Mucosa of descending colon (tissue), 3 donors: Measurements from ENCODE around the gene C11orf65. TPM values are rescaled to one million over a fixed set of nuclear protein-coding genes. Genes with fewer than 3 reads are reported as not detected.
"Not testable (repeated sequence)": the region's sequence is repeated elsewhere in the genome, so short reads cannot be mapped to it uniquely, and the experiment has no call there.

ENCODE experiments used
- ATAC-seq: fragments of 200-7000 bp; cut with Tn5 transposase; one replicate; pipeline ENCODE4 v1.9.1; 2020; ENCODE audit warnings: mild to moderate bottlenecking, moderate library complexity
- DNase-seq, 3 donors: peaks; one replicate each; pipeline ENCODE4 v3.0.0-alpha.2; 2020
- H3K36me3 ChIP-seq: fragments of 200-600 bp; one replicate; pipeline ENCODE4 v1.8.0; 2021; ENCODE audit warnings: low read depth, mild to moderate bottlenecking
- H3K4me1 ChIP-seq: fragments of 200-600 bp; one replicate; pipeline ENCODE4 v1.8.0; 2021; ENCODE audit warnings: low read depth, mild to moderate bottlenecking
- H3K4me3 ChIP-seq: fragments of 200-600 bp; one replicate; pipeline ENCODE4 v1.8.0; 2021; ENCODE audit warnings: mild to moderate bottlenecking
- H3K9me3 ChIP-seq: fragments of 200-600 bp; one replicate; pipeline ENCODE4 v1.8.0; 2021; ENCODE audit warnings: mild to moderate bottlenecking
- CTCF ChIP-seq: fragments of 200-600 bp; IDR thresholded peaks from one replicate; pipeline ENCODE4 v1.8.0; 2022; ENCODE audit warnings: antibody characterized with exemption, mild to moderate bottlenecking
- intact Hi-C, 2 donors: fragments of 100-400 bp; cut with DNase I in 1 of 2; cut with micrococcal nuclease in 1 of 2; formaldehyde crosslinking; loops; one replicate each; pipeline versions ENCODE4 v1.11.0 to v1.11.1; 2022; cut with DNase I, micrococcal nuclease
- total RNA-seq, 3 donors: library from RNA; stranded (reverse); fragmentation: NEBNext Ultra II Directional in 2 of 3; extraction: Animal tissue kit (Norgen Biotek cat#: 25700) in 2 of 3; gene quantifications; one replicate each; pipeline versions ENCODE4 v1.2.1 to v1.2.4, GENCODE V29; 2021 to 2023
- donor health status: DM: no; HTN: no; CAD: no; lungs with moderate emphysema.
- donor health status: DM: no; HTN: no; CAD: no.
- donor health status: DM: no; HTN: yes; CAD: no.

The C11orf65 gene
- total RNA-seq, 3 donors from 2014 or later, result 0.31 to 1.3 (median 0.35) TPM

- ATAC-seq (no peak), DNase-seq (no peak)
- H3K4me1 ChIP-seq, result no peaks in the 10 kb centered on the region
- no peak overlapping the region for H3K4me3 ChIP-seq
- no peaks in the 10 kb centered on the region for H3K36me3 ChIP-seq
- TF ChIP-seq CTCF, result no peak
- H3K9me3 ChIP-seq, result no peaks in the 10 kb centered on the region
- intact Hi-C loops, result no loop called here
Measured at GRCh38 chr11:108403052-108403451, 64.3 kb downstream of the C11orf65 start.

- no peaks in the 10 kb centered on the region for H3K9me3 ChIP-seq
- no peak for TF ChIP-seq CTCF
- H3K4me1 ChIP-seq, result no peaks in the 10 kb centered on the region
- DNase-seq (no peak), ATAC-seq (no peak)
- no peaks in the 10 kb centered on the region for H3K36me3 ChIP-seq
- H3K4me3 ChIP-seq, result no peak overlapping the region
- intact Hi-C loops, result no loop called here
Measured at GRCh38 chr11:108402241-108402640, 65.1 kb downstream of the C11orf65 start.

GRCh38 chr11:108398439-108398838 lies 68.9 kb downstream of the C11orf65 start:
- ATAC-seq (no peak), DNase-seq (no peak)
- intact Hi-C loops, result no loop called here
- Histone ChIP-seq H3K4me3 (no peak overlapping the region), H3K4me1 (no peaks in the 10 kb centered on the region), H3K36me3 (no peaks in the 10 kb centered on the region), H3K9me3 (no peaks in the 10 kb centered on the region)
- no peak for TF ChIP-seq CTCF

- H3K4me1 ChIP-seq, DNase-seq, intact Hi-C loops, H3K36me3 ChIP-seq, H3K4me3 ChIP-seq, H3K9me3 ChIP-seq, ATAC-seq: not testable (repeated sequence)
Measured at GRCh38 chr11:108396672-108397071, 70.7 kb downstream of the C11orf65 start.

- intact Hi-C loops, result no loop called here
- TF ChIP-seq CTCF, result no peak
- no peak overlapping the region for H3K4me3 ChIP-seq
- DNase-seq (no peak), ATAC-seq (no peak)
- no peaks in the 10 kb centered on the region for H3K36me3 ChIP-seq
- H3K9me3 ChIP-seq, result no peaks in the 10 kb centered on the region
- no peaks in the 10 kb centered on the region for H3K4me1 ChIP-seq
Measured at GRCh38 chr11:108394744-108395284, 72.5 kb downstream of the C11orf65 start.

- TF ChIP-seq CTCF, result no peak
- ATAC-seq (no peak), DNase-seq (no peak)
- H3K4me1 ChIP-seq, result no peaks in the 10 kb centered on the region
- no peaks in the 10 kb centered on the region for H3K9me3 ChIP-seq
- no peak overlapping the region for H3K4me3 ChIP-seq
- no peaks in the 10 kb centered on the region for H3K36me3 ChIP-seq
- intact Hi-C loops, result no loop called here
Measured at GRCh38 chr11:108393046-108393445, 74.3 kb downstream of the C11orf65 start.
